ENCODE data around the gene PIP5KL1.

PIP5KL1 gene

GRCh38 chr9:127929625-127929979 is 975 bp downstream of the PIP5KL1 start:
- no peak for DNase-seq (ENCODE audit: low read depth)

GRCh38 chr9:127928676-127929624 is 1.6 kb downstream of the PIP5KL1 start:
- no peak for DNase-seq (ENCODE audit: low read depth)

- no peak for DNase-seq (ENCODE audit: low read depth)
Observed at GRCh38 chr9:127927988-127928675, 2.4 kb downstream of the PIP5KL1 start.

GRCh38 chr9:127927201-127927987 is 3.2 kb downstream of the PIP5KL1 start:
- no peak for DNase-seq (ENCODE audit: low read depth)

GRCh38 chr9:127926906-127927200 is 3.7 kb downstream of the PIP5KL1 start:
- no peak for DNase-seq (ENCODE audit: low read depth)

- no peak for DNase-seq (ENCODE audit: low read depth)
Observed at GRCh38 chr9:127925959-127926905, 4.3 kb downstream of the PIP5KL1 start.

- no peak for DNase-seq (ENCODE audit: low read depth)
Observed at GRCh38 chr9:127924736-127925444, 5.7 kb downstream of the PIP5KL1 start.

GRCh38 chr9:127923771-127924170 is 6.8 kb downstream of the PIP5KL1 start:
- DNase-seq (ENCODE audit: low read depth) = peak; percentile 94

GRCh38 chr9:127923046-127923445 is 7.5 kb downstream of the PIP5KL1 start:
- DNase-seq (ENCODE audit: low read depth) = no peak

- no peak for DNase-seq (ENCODE audit: low read depth)
Observed at GRCh38 chr9:127921557-127922120, 8.9 kb downstream of the PIP5KL1 start.

- DNase-seq (ENCODE audit: low read depth) = no peak
Observed at GRCh38 chr9:127920794-127921193, 9.8 kb downstream of the PIP5KL1 start.

- DNase-seq (ENCODE audit: low read depth) = peak; percentile 99
Observed at GRCh38 chr9:127919253-127919815, 11.2 kb downstream of the PIP5KL1 start.

- DNase-seq (ENCODE audit: low read depth) = no peak
Observed at GRCh38 chr9:127918183-127919107, 12.1 kb downstream of the PIP5KL1 start.

GRCh38 chr9:127917603-127918002 is 13.0 kb downstream of the PIP5KL1 start:
- DNase-seq (ENCODE audit: low read depth) = no peak

GRCh38 chr9:127916720-127917581 is 13.6 kb downstream of the PIP5KL1 start, which contains the start of gene ST6GALNAC4:
TSS of gene ST6GALNAC4 (minus strand) at chr9:127917041. CDS start at chr9:127916419, 622 bp downstream.
- no peak for DNase-seq (ENCODE audit: low read depth)

- DNase-seq (ENCODE audit: low read depth) = no peak
Observed at GRCh38 chr9:127915801-127916719, 14.5 kb downstream of the PIP5KL1 start.

- DNase-seq (ENCODE audit: low read depth) = no peak
Observed at GRCh38 chr9:127915325-127915752, 15.2 kb downstream of the PIP5KL1 start.
